ENCODE data around the gene APBA3.

APBA3 gene

GRCh38 chr19:3721887-3722442 is 39.5 kb downstream of the APBA3 start:
- in situ Hi-C loops (cut with MboI; ENCODE audit: low sequenced_read_pairs), result no loop called here

- in situ Hi-C loops (cut with MboI; ENCODE audit: low sequenced_read_pairs), result no loop called here
Measured at GRCh38 chr19:3721131-3721886, 40.2 kb downstream of the APBA3 start.

GRCh38 chr19:3720349-3720917 is 41.1 kb downstream of the APBA3 start:
- in situ Hi-C loops (cut with MboI; ENCODE audit: low sequenced_read_pairs), result no loop called here

GRCh38 chr19:3719868-3720267 is 41.6 kb downstream of the APBA3 start:
- in situ Hi-C loops (cut with MboI; ENCODE audit: low sequenced_read_pairs), result no loop called here

- in situ Hi-C loops (cut with MboI; ENCODE audit: low sequenced_read_pairs), result no loop called here
Measured at GRCh38 chr19:3716147-3716668, 45.3 kb downstream of the APBA3 start.

- in situ Hi-C loops (cut with MboI; ENCODE audit: low sequenced_read_pairs), result no loop called here
Measured at GRCh38 chr19:3712663-3713611, 48.6 kb downstream of the APBA3 start.

GRCh38 chr19:3710265-3710812 is 51.2 kb downstream of the APBA3 start:
- in situ Hi-C loops (cut with MboI; ENCODE audit: low sequenced_read_pairs), result no loop called here

- in situ Hi-C loops (cut with MboI; ENCODE audit: low sequenced_read_pairs), result no loop called here
Measured at GRCh38 chr19:3708207-3708931, 53.1 kb downstream of the APBA3 start, which contains the start of gene TJP3. TSS of gene TJP3 (plus strand) at chr19:3708384. CDS start at chr19:3728433, 20,049 bp downstream.

- in situ Hi-C loops (cut with MboI; ENCODE audit: low sequenced_read_pairs), result no loop called here
Measured at GRCh38 chr19:3707868-3708206, 53.7 kb downstream of the APBA3 start.

- in situ Hi-C loops (cut with MboI; ENCODE audit: low sequenced_read_pairs), result no loop called here
Measured at GRCh38 chr19:3701200-3701599, 60.3 kb downstream of the APBA3 start.

Data from HL-60/S4 (cell line).